Hematopoietic multipotent progenitor cell (in vitro differentiated cells): ENCODE measurements around the gene MIS18A. TPM values are rescaled to one million over a fixed set of nuclear protein-coding genes. Genes with fewer than 3 reads are reported as not detected.
"Not testable (repeated sequence)": the region's sequence is repeated elsewhere in the genome, so short reads cannot be mapped to it uniquely, and the experiment has no call there.

Experiments used
- DNase-seq, 3 donors: peaks; one replicate each; pipeline ENCODE4 v3.0.0-alpha.2; 2011 to 2015; ENCODE audit warnings: low read depth in 2 of 3, low spot score in 2 of 3
- total RNA-seq: library from RNA; depleted of rRNA; stranded (reverse); fragments of >200 nt; gene quantifications from one replicate; pipeline ENCODE4 v1.2.3, GENCODE V29; 2012

Gene MIS18A
- total RNA-seq, 1 donor = 11.8 TPM

GRCh38 chr21:32306021-32306780 is 27.4 kb upstream of the MIS18A start:
- no peak for DNase-seq

- no peak for DNase-seq
Observed at GRCh38 chr21:32304998-32305397, 26.1 kb upstream of the MIS18A start.

GRCh38 chr21:32303385-32303784 is 24.5 kb upstream of the MIS18A start:
- no peak for DNase-seq

- no peak for DNase-seq
Observed at GRCh38 chr21:32302560-32302959, 23.7 kb upstream of the MIS18A start.

GRCh38 chr21:32301596-32301995 is 22.7 kb upstream of the MIS18A start:
- no peak for DNase-seq

GRCh38 chr21:32300117-32300681 is 21.4 kb upstream of the MIS18A start:
- no peak for DNase-seq

- no peak for DNase-seq
Observed at GRCh38 chr21:32299695-32300094, 20.8 kb upstream of the MIS18A start.

GRCh38 chr21:32298658-32299081 is 19.8 kb upstream of the MIS18A start, which contains the start of gene MRAP:
MRAP (plus strand) TSS chr21:32298855; CDS start chr21:32298972, 117 bp downstream.
- DNase-seq = no peak

GRCh38 chr21:32298148-32298559 is 19.3 kb upstream of the MIS18A start:
- DNase-seq = no peak

- no peak for DNase-seq
Observed at GRCh38 chr21:32297449-32297848, 18.6 kb upstream of the MIS18A start.

GRCh38 chr21:32285476-32285875 is 6.6 kb upstream of the MIS18A start:
- no peak for DNase-seq

GRCh38 chr21:32282992-32283391 is 4.1 kb upstream of the MIS18A start:
- no peak for DNase-seq

- DNase-seq = no peak
Observed at GRCh38 chr21:32281531-32281930, 2.7 kb upstream of the MIS18A start.

- DNase-seq = peak in 1 of 3 donors; percentile 4
Observed at GRCh38 chr21:32279377-32279680, 480 bp upstream of the MIS18A start.

- DNase-seq = peak in 2 of 3 donors; percentile 7 to 11
Observed at GRCh38 chr21:32278103-32278502, 746 bp downstream of the MIS18A start.

- no peak for DNase-seq
Observed at GRCh38 chr21:32276671-32277070, 2.2 kb downstream of the MIS18A start.

GRCh38 chr21:32270748-32271147 is 8.1 kb downstream of the MIS18A start:
- no peak for DNase-seq

- DNase-seq = not testable (repeated sequence)
Observed at GRCh38 chr21:32265321-32265720, 13.5 kb downstream of the MIS18A start.

- DNase-seq = no peak
Observed at GRCh38 chr21:32261929-32262328, 16.9 kb downstream of the MIS18A start.

GRCh38 chr21:32260130-32260529 is 18.7 kb downstream of the MIS18A start:
- no peak for DNase-seq

GRCh38 chr21:32258786-32259048 is 20.1 kb downstream of the MIS18A start:
- not testable (repeated sequence) for DNase-seq

- peak in 2 of 3 donors; percentile 41 to 71 for DNase-seq
Observed at GRCh38 chr21:32257962-32258785, 20.7 kb downstream of the MIS18A start.
